ENCODE results near the gene SORT1. TPM values are rescaled to one million over a fixed set of nuclear protein-coding genes. Genes with fewer than 3 reads are reported as not detected.
"Not testable (repeated sequence)": the region's sequence is repeated elsewhere in the genome, so short reads cannot be mapped to it uniquely, and the experiment has no call there.

Gene SORT1
- total RNA-seq, 2 experiments from 2014 or later, result 5.3 to 8.5 TPM

DNA sequence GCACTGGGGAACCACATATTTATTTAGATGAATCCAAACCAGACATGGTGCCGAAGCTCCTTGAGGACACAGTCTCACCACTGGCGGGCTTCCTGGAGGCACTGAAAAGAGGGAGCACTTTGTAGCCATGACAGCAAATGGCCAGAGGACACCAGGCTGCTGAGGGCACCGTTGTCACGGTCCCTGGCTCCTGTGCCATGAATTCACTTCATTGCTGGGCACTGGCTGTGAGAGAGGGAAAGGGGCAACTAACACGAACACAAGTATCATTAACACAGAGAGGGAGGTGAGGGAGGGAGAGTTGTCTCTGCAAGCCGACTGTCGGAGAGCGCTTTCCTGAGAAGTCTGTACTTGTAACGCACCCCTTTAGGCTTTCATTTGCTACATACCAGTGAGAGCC is 105.4 kb downstream of the SORT1 start:
- Mint-ChIP-seq H3K4me1 (peaks cover 3% of the 10 kb centered on the region), H3K36me3 (no peaks in the 10 kb centered on the region), H3K27me3 (peaks cover 32% of the 10 kb centered on the region), H3K4me3 (no peak overlapping the region), H3K9me3 (ENCODE audit: low read depth) (no peaks in the 10 kb centered on the region), H3K27ac (no peak overlapping the region)
- ATAC-seq, result no peak
- CTCF ChIA-PET, result interaction anchor here (1.4 to 1.5 kb wide), 2 partner anchors 15 to 106 kb away, joined by 3 to 4 read pairs; no protein-coding TSS in a partner anchor
- no peak for DNase-seq

DNA sequence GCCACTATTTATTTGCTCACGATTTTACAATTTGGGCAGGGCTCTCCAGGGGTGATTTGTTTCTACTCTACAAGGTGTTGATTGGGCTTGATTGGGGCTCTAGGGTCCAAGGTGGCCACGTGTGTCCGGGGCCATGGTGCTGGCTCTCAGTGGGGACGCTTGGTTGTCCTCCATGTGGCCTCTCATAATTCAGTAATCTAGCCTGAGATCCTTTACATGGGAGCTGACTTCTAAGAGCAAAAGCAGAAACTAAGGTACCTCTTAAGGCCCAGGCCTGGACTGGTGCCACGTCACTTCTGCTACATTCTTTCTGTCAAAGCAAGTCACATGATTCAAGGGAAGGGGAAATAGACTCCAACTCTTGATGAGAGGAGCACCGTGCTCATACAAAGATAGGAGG is 106.7 kb downstream of the SORT1 start:
- H3K27me3 Mint-ChIP-seq, result peaks cover 32% of the 10 kb centered on the region
- H3K4me3 Mint-ChIP-seq, result no peak overlapping the region
- no peaks in the 10 kb centered on the region for H3K36me3 Mint-ChIP-seq
- H3K9me3 Mint-ChIP-seq (ENCODE audit: low read depth), result no peaks in the 10 kb centered on the region
- no peak overlapping the region for H3K27ac Mint-ChIP-seq
- ATAC-seq (no peak), DNase-seq (no peak)
- H3K4me1 Mint-ChIP-seq, result peaks cover 3% of the 10 kb centered on the region
- CTCF ChIA-PET, result no interaction called here

DNA sequence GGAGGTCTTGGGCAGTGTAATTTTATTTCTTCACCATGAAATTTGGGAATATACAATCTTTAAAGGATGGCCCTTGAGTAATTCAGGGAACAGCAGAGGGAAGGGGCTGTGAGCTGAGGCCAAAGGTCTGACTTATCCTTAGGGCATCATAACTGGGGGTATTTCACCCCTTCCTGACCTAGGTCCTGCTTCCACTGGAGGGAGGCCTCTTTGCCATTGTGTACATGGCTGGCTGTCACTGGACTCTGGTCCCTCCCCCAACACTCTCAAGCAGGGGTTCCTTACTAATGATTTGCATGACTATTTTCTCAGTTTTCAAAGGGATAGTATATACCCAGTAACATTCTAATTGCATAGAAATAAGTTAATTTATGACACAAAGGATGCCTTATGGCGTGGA is 107.6 kb downstream of the SORT1 start:
- Mint-ChIP-seq H3K9me3 (ENCODE audit: low read depth) (no peaks in the 10 kb centered on the region), H3K4me3 (no peak overlapping the region), H3K27ac (no peak overlapping the region), H3K4me1 (no peaks in the 10 kb centered on the region), H3K27me3 (peaks cover 25% of the 10 kb centered on the region), H3K36me3 (no peaks in the 10 kb centered on the region)
- no peak for DNase-seq
- CTCF ChIA-PET, result no interaction called here
- ATAC-seq, result no peak

DNA sequence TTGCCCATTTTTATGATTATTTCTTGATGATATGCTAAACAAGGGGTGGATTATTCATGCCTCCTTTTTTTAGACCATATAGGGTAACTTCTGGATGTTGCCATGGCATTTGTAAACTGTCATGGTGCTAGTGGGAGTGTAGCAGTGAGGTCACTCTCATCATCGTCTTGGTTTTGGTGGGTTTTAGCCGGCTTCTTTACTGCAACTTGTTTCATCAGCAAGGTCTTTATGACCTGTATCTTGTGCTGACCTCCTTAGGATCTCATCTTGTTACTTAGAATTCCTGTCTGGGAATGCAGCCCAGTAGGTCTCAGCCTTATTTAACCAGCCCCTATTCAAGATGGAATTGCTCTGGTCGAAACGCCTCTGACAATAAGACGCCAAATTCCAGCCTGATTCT is 111.0 kb downstream of the SORT1 start:
- H3K36me3 Mint-ChIP-seq; H3K27ac Mint-ChIP-seq; CTCF ChIA-PET; ATAC-seq; H3K9me3 Mint-ChIP-seq (ENCODE audit: low read depth); H3K4me3 Mint-ChIP-seq; DNase-seq; H3K27me3 Mint-ChIP-seq: not testable (repeated sequence)
- H3K4me1 Mint-ChIP-seq, result peaks cover 19% of the 10 kb centered on the region

DNA sequence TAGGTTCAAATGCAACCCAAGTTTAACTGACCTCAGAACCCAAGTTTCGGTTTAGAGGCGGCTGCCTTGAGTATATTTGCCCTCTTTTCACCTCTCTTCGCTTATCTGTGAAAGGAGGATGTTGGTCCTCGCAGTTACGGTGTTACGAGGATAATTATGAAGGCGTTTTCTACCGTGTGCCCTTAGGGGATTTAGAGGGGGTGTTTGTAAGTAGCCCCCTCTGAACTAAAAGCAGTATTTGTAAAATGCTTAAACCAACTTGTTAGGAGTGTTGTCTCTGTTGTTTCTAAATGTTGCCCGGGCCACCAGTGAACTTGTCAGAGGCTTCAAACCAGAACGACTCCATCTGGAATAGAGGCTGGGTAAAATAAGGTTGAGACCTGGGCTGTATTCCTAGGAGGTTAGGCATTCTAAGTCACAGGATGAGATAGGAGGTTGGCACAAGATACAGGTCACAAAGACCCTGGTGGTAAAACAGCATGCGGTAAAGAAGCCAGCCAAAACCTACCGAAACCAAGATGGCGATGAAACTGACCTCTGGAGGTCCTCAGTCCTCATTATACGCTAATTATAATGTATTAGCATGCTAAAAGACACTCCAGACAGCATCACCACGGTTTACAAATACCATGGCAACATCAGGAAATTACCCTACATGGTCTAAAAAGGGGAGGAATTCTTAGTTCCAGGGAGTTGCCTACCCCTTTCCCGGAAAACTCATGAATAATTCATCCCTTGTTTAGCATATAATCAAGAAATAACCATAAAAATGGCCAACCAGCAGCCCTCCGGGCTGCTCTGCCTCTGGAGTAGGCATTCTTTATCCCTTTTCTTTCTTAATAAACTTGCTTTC is 113.7 kb downstream of the SORT1 start:
- peak overlapping the region; percentile 98 for H3K4me3 Mint-ChIP-seq
- H3K9me3 Mint-ChIP-seq (ENCODE audit: low read depth), result no peaks in the 10 kb centered on the region
- H3K4me1 Mint-ChIP-seq, result peaks cover 25% of the 10 kb centered on the region
- H3K27me3 Mint-ChIP-seq, result peaks cover 3% of the 10 kb centered on the region
- peaks cover 15% of the 10 kb centered on the region for H3K36me3 Mint-ChIP-seq
- CTCF ChIA-PET, result interaction anchor here (0.8 to 9.5 kb wide), 4 partner anchors 108 to 356 kb away, joined by 3 to 196 read pairs (median 3); partner anchors contain the start of gene SORT1
- peak; percentile 71 for DNase-seq
- no peak for ATAC-seq
- peak overlapping the region; percentile 96 for H3K27ac Mint-ChIP-seq

DNA sequence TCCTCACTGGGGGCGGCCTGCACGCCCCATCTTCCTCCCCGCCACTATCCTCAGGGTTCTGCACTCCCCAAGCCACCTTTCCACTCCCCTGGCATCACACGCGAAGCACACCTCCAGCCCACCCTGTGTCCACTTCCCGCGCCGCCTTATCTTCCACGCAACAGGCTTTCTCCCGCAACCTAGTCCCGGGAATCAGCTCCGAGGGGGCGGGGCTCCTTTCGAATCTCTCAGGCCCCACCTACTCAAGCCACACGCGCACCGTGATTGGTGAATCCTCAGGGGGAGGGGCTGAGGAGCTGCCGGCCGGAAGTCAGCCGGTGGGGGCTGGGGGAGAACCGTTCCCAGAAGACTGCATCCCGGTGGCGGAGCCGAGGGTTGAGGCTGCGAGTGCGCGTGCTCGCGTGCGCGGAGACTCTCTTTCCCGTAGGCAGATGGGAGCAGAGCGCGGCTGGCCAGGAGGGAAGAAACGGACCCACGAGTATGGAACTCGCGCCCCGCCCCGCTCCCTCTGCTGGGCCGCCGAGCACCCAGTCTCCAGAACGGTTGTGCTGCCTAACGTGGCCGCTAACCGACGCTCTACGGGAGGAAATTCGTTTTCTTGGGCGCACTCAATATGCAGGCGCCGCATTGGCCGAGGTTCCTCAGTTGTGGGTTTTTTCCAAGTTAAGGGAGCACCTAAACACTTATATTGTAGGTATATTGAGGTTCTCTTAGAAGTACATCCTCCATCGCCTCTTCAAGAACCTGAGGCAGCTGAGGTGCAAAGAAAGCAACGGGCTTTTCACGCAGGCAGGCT is 114.6 kb downstream of the SORT1 start, which contains the start of gene PSRC1:
Gene PSRC1 (minus strand): TSS at position 194 of the 796 bp plus-strand sequence.
- Mint-ChIP-seq H3K36me3 (peaks cover 15% of the 10 kb centered on the region), H3K27me3 (no peaks in the 10 kb centered on the region), H3K27ac (peak within 1 kb of the TSS; percentile 96), H3K4me1 (peaks cover 25% of the 10 kb centered on the region), H3K4me3 (peak within 1 kb of the TSS; percentile 98), H3K9me3 (ENCODE audit: low read depth) (no peaks in the 10 kb centered on the region)
- ATAC-seq (peak; percentile 97), DNase-seq (peak; percentile 94)
- CTCF ChIA-PET, result interaction anchor here (0.7 to 9.5 kb wide), 15 partner anchors 19 to 357 kb away, joined by 3 to 196 read pairs (median 3); partner anchors contain the start of genes ATXN7L2, CYB561D1, GNAI3 and PSMA5

DNA sequence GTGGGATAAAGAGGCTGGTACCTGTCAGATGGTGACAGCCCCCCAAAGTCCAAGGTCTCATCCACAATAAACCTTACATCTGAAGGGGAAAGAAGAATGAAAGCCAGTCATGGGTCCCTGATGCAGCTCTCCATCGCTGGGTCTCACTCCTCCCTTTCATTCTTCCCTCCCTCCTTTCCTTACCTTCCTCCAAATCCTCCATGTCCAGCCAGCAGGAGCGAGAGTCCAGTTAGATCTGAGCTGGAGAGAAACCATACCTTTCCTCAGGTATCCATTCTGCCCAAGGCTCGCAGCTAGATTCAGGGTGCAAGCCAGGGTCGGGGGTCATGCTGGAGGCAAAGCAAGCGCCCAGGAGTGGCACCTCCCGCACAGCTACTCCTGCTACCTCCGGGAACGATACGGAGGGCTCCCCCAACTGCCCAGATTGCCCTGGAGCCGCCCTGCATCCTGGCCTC is 115.2 kb downstream of the SORT1 start:
- H3K9me3 Mint-ChIP-seq (ENCODE audit: low read depth), result no peaks in the 10 kb centered on the region
- ATAC-seq (no peak), DNase-seq (no peak)
- no peaks in the 10 kb centered on the region for H3K27me3 Mint-ChIP-seq
- peak overlapping the region; percentile 96 for H3K27ac Mint-ChIP-seq
- H3K36me3 Mint-ChIP-seq, result peaks cover 15% of the 10 kb centered on the region
- peaks cover 27% of the 10 kb centered on the region for H3K4me1 Mint-ChIP-seq
- H3K4me3 Mint-ChIP-seq, result peak overlapping the region; percentile 98
- CTCF ChIA-PET, result interaction anchor here (0.7 to 9.5 kb wide), 14 partner anchors 19 to 357 kb away, joined by 3 to 196 read pairs (median 4); partner anchors contain the start of genes ATXN7L2, CYB561D1, GNAI3 and PSMA5

DNA sequence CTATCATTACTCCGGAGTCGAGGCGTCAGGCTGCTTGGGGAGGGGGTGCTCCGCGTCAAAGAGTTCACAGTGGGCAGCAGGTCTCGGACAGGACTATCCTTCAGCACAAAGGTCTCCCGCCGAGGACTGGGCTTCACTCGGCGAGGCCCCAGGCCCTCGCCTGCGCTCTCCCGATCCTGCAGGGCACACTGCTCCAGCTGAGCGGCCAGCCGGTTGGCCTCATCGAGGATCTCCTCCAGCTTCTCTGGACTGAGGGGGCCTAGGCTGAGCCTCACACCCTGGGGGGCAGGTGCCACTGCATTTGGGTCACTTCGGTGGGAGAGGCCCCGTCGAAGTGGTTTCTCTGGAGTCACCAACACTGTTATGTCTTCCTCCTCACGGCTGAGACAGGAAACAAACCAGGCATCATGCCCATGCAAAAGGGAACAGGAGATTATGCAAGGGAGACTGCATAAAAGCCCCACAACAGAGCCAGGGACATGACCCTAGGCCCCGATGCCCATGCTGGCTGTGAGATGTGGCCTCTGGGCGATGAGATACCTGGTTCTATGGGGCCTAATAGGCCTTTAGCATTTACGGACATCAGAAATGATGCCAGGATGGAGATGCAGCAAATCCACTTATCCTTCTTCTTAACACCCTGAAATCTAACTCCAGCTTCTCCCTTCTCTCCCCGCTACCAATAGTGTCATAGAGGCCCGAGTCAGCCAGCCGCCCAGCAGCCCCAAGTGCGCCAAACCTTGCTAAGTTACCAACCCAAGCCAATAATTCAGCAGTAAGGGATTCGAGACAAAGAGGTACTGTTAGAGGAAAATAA is 115.8 kb downstream of the SORT1 start:
- no peak for ATAC-seq
- Mint-ChIP-seq H3K9me3 (ENCODE audit: low read depth) (no peaks in the 10 kb centered on the region), H3K4me3 (peak overlapping the region; percentile 98), H3K36me3 (peaks cover 15% of the 10 kb centered on the region), H3K27ac (peak overlapping the region; percentile 96), H3K4me1 (peaks cover 33% of the 10 kb centered on the region), H3K27me3 (no peaks in the 10 kb centered on the region)
- no peak for DNase-seq
- CTCF ChIA-PET, result interaction anchor here (0.9 to 9.5 kb wide), 9 partner anchors 18 to 358 kb away, joined by 3 to 196 read pairs (median 4); partner anchors contain the start of genes ATXN7L2, GNAI3 and SORT1

DNA sequence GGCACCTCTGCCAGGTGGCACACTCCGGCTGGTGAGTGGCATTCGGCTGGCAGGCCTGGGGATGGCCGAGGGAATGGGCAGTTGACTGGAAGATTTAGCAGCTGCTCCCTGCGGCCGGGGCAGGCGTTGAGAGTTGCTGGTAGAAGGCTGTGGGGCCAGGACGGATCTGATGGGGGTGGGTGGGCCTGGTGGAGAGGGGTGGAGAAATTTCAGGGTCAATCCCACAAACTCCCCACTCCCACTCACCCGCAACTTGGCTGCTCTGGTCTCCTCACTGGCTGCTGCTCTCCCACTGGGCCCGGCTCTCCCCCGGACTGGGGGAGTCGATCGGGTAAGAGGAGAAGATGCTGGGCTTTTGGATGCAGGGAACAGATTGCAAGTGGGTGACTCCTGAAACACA is 116.9 kb downstream of the SORT1 start:
- CTCF ChIA-PET, result interaction anchor here (9.5 kb wide), 1 partner anchor 119 kb away, joined by 196 read pairs; the partner anchor contains the start of gene SORT1
- ATAC-seq, result no peak
- H3K9me3 Mint-ChIP-seq (ENCODE audit: low read depth), result no peaks in the 10 kb centered on the region
- H3K27me3 Mint-ChIP-seq, result no peaks in the 10 kb centered on the region
- no peak overlapping the region for H3K27ac Mint-ChIP-seq
- no peak overlapping the region for H3K4me3 Mint-ChIP-seq
- H3K4me1 Mint-ChIP-seq, result peaks cover 33% of the 10 kb centered on the region
- no peak for DNase-seq
- H3K36me3 Mint-ChIP-seq, result peaks cover 15% of the 10 kb centered on the region

DNA sequence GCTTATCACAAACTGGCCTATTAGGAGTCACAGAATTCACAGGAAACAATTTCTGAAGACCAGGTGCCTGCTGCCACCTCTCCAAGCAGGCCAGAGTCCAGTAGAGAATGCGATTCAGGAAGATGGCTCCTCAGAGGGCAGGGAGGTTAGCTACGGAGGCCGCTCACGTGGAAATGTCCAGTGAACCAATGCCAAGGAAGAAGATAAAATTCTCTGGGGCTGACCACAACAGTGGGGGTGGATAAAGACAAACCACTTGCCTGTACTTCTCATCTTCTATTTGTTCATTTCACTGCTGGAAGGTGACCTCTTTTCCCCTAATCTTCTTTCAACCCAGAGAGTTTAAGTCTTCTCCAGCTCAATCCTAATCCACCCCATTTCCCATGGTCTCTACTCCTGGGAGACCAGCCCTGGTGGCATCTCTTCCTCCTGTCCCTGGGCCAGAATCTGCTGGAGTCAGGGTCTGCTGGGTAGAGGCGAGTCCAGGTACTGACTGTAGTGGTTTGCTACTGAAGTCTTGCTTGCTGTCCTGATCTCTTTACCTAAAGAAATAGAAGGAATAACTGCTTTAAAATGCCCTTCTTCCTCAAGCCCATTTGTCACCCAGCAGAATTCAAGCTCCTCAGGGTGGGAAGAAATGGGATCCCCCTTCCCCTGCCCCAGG is 118.0 kb downstream of the SORT1 start:
- H3K9me3 Mint-ChIP-seq (ENCODE audit: low read depth), result no peaks in the 10 kb centered on the region
- CTCF ChIA-PET, result interaction anchor here (1.4 to 9.5 kb wide), 6 partner anchors 14 to 262 kb away, joined by 3 to 196 read pairs (median 14); partner anchors contain the start of genes CYB561D1 and SORT1
- H3K36me3 Mint-ChIP-seq, result peaks cover 15% of the 10 kb centered on the region
- no peaks in the 10 kb centered on the region for H3K27me3 Mint-ChIP-seq
- H3K27ac Mint-ChIP-seq, result no peak overlapping the region
- ATAC-seq (no peak), DNase-seq (no peak)
- peaks cover 33% of the 10 kb centered on the region for H3K4me1 Mint-ChIP-seq
- H3K4me3 Mint-ChIP-seq, result no peak overlapping the region

DNA sequence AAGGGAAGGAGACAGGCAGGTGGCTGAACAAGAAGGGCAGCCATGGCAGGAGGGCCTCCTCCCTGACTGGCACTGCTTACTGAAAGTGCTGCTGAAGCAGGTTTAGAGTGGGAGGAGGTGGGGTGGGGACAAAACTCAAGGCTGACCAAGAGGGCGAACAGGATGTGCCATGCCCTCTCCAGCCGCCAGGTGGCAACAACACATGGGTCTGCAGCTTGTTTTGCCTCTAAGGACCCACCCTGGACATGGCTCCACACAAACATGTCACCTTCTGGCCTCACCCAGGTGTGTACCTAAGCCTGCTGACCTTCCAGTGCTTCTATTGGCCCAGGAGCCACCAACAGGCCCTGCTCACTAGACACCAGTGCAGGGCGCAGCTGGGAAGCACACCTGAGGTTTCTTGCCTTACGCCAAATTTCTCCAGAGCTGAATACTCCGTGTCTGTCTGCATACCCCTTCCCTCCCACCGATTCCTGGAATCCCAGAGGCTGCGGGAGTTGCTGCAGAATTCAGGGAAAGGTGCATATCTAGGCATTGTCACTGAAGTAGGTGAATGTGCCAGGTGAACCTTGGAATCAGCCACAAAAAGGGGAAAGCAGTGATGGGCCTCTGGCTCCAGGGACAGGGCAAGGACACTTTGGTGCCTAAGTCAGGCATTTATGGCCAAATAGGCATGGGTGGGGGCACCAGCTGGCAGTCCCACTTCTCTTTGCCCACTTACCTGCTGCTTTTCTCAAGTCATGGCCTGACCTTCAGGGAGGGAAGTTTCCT is 120.1 kb downstream of the SORT1 start:
- Mint-ChIP-seq H3K4me1 (peaks cover 22% of the 10 kb centered on the region), H3K27ac (peak overlapping the region; percentile 44), H3K4me3 (no peak overlapping the region), H3K9me3 (ENCODE audit: low read depth) (no peaks in the 10 kb centered on the region), H3K27me3 (no peaks in the 10 kb centered on the region), H3K36me3 (peaks cover 14% of the 10 kb centered on the region)
- ATAC-seq (peak; percentile 83), DNase-seq (peak; percentile 83)
- CTCF ChIA-PET, result interaction anchor here (0.7 to 9.5 kb wide), 27 partner anchors 10 to 271 kb away, joined by 3 to 196 read pairs (median 5); partner anchors contain the start of genes AMIGO1, CYB561D1, GNAI3 and SORT1
